Keratinocyte (primary cell): ENCODE results near the gene NDUFS2.

Experiments used
- EZH2 ChIP-seq: IDR thresholded peaks from one replicate; pipeline ENCODE4 v1.6.1; 2012; ENCODE audit warnings: inconsistent platforms, mild to moderate bottlenecking, low read length, moderate library complexity
- TF ChIP-seq, protein P1 (sequence below), 3 experiments: IDR thresholded peaks in 1 of 3; conservative IDR thresholded peaks in 1 of 3; optimal IDR thresholded peaks in 1 of 3; 2 replicates in 2 of 3; 3 replicates in 1 of 3; pipeline versions ENCODE3 to v1.5.1; 2011; ENCODE audit warnings: low read length in 3 of 3, mild to moderate bottlenecking in 3 of 3, moderate library complexity in 2 of 3, control low read depth in 1 of 3, inconsistent platforms in 1 of 3; ENCODE audit not compliant: insufficient read depth in 2 of 3; ENCODE audit errors: extremely low read depth in 1 of 3

DNA sequence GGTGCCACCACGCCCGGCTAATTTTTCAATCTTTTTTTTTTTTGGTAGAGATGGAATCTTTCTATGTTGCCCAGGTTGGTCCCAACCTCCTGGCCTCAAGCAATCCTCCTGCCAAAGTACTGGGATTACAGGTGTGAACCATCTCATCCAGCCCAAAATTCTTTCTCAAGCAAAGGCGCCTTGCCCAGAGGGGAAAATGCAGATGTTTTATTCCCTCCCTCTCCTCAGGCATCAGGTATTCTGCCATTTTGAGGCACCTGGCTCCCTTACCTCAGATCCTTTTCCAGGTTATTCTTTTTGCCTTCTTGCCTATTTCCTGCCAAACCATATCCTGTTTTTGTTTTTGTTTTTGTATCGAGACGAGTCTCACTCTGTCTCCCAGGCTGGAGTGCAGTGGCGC, 13.8 kb upstream of the NDUFS2 start:
- TF ChIP-seq, protein P1, sequence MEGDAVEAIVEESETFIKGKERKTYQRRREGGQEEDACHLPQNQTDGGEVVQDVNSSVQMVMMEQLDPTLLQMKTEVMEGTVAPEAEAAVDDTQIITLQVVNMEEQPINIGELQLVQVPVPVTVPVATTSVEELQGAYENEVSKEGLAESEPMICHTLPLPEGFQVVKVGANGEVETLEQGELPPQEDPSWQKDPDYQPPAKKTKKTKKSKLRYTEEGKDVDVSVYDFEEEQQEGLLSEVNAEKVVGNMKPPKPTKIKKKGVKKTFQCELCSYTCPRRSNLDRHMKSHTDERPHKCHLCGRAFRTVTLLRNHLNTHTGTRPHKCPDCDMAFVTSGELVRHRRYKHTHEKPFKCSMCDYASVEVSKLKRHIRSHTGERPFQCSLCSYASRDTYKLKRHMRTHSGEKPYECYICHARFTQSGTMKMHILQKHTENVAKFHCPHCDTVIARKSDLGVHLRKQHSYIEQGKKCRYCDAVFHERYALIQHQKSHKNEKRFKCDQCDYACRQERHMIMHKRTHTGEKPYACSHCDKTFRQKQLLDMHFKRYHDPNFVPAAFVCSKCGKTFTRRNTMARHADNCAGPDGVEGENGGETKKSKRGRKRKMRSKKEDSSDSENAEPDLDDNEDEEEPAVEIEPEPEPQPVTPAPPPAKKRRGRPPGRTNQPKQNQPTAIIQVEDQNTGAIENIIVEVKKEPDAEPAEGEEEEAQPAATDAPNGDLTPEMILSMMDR (optimal IDR thresholded peaks at IDR 0.05 in 1 of 3, IDR thresholded peaks at IDR 0.05 in 1 of 3, conservative IDR thresholded peaks at IDR 0.05 in 1 of 3; ENCODE audit: extremely low read depth in 1 of 3, insufficient read depth in 2 of 3, low read length in 3 of 3) = no peak
- TF ChIP-seq EZH2 = no peak
